NCI-H2081 treated with DMSO at 0.1 percent for 48 hours (cell line): Measurements from ENCODE around the gene SPTLC3.

Source experiments
- DNase-seq: peaks from one replicate; lab custom pipeline; 2025; lab: John Stamatoyannopoulos, UW

Gene SPTLC3

GRCh38 chr20:13031751-13032150, 23.0 kb downstream of the SPTLC3 start:
- no peak for DNase-seq

- no peak for DNase-seq
Observed at GRCh38 chr20:13034115-13034514, 25.3 kb downstream of the SPTLC3 start.

DNA sequence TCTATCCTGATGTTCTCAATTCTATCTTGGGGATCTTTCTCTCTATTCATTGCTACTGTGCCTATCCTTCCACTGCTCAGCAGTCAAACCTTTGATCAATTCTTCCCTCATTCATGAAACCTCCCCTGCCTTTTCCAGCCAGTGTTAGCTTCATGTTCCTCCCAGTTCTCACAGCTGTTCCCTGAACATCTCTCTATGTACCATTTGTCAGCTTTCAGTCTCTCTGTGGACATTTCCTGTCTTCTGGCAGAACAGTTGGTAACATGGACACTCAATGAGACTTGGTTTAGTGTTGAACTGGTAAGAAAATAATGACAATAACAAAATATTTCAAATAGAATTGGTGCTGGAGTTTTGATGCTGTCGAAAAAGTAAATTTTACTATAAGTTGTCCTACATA, 26.2 kb downstream of the SPTLC3 start:
- no peak for DNase-seq

DNA sequence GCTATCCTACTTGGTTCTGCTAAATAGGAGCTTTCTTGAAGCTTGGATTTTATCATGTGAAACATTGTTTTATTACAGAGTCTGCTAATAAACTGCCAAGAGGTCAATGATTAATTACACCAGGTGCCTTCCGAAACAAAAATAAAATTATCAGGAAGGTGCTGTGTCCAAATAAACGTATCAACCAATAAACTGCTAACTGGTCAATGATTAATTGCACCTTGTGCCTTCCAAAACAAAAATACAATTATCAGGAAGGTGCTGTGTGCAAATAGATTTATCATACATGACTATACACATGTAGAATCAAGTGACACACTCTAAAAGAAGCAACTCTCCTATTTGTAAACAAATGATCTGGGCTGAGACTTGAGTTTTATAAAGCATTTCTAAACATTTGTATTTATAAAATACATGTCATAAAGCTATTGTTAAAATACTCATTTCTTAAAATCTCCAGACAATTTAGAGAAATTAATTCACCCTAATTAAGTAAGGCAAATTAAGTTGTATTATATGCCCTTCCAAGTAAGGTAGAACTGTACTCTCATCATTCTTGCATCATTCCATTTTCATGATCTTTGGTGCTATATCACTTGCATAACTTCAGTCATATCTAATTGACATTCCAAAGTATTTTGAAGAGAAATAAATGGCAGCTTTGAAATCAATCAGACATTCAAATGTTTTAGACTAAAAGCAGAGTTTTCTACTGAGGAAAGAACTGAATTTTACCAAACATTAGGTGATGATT, 26.8 kb downstream of the SPTLC3 start:
- DNase-seq, result no peak

- DNase-seq, result no peak
Observed at GRCh38 chr20:13037727-13038126, 29.0 kb downstream of the SPTLC3 start.

- DNase-seq, result no peak
Observed at GRCh38 chr20:13041574-13042457, 33.0 kb downstream of the SPTLC3 start.

DNA sequence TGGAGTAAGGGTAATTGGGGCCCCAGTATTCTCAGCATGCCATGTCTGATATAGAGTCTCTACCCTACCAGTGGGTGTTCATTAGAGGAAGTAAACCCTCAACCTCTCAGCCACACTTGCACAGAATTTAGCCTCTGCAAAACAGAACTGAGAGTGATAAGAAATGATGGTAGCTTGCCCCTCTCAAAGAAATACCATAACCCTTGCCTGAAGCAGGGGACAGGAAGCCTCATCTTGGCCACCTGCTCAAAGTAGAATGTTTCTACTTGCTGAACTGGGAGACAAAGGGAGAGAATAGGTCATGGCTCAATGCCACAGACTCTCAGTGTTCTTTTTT, 33.7 kb downstream of the SPTLC3 start:
- no peak for DNase-seq

DNA sequence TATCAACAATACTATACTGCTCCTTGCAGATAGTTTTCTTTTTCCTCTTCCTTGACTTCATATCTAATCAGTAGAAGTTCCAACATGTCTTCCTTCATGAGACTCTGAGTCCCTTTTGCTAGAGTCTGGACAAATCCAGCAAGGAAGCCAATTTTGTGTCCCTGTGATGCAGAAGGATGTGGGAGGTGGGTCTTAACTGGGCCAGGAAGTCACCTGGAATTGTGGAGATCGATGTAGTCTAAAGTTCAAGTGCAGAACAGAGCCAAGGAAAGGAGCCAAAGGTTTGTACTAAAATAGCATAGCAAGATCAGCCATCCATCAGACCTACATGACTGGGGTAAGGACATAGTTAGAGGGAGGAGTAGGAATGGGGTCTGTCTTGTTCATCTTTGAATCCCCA, 37.6 kb downstream of the SPTLC3 start:
- no peak for DNase-seq

DNA sequence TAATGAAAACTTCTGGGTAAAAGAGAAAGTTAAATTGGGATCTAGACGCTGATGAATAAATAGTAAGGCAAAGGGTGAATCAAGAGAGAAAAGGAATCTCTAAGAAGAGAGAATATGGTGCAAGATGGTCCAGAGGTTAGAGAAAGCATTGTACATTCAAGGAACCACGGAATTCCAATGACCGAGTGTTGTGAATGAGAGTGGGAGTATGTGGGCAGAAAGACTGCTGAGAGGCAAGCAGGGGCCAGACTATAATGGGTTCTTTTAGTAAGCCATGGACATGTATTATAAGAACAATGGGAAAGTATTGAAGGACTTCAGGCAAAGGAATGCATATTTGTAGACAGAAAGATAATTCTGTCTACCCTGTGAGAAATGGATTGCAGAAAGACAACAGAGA, 45.2 kb downstream of the SPTLC3 start:
- DNase-seq, result no peak

DNA sequence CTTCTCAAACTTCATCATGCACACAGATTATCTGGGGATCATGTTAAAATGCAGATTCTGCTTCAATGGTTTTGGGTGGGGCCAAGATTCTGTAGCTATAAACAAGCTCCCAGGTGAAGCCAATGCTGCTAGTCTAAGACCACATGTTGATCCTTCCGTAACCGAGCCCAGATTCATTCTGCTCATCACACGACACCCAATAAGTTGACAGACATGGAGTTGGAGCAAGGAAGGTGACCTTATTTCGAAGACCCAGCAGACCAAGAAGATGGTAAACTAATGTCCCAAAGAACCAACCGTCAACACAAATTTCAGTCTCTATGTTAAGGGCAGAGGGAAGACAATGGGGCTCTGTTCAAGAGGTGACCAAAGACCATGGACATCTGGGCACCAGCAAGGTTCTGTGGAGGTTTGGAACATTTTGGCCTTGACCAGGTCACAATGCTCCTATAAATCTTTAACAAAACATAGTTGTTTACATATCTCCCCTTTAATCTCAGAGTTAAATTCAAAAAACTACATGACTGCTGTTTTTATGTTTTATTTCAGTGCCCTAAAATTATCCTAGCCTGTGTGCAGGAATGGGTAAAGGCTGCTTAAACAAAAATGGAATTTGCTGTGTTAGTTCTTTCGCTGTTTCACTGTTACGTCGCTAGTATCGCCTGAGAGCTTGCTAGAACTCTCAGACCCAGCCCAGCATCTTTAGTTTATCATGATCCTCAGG, 50.1 kb downstream of the SPTLC3 start:
- no peak for DNase-seq

GRCh38 chr20:13059398-13060136, 50.8 kb downstream of the SPTLC3 start:
- no peak for DNase-seq

GRCh38 chr20:13060327-13060726, 51.6 kb downstream of the SPTLC3 start:
- no peak for DNase-seq

DNA sequence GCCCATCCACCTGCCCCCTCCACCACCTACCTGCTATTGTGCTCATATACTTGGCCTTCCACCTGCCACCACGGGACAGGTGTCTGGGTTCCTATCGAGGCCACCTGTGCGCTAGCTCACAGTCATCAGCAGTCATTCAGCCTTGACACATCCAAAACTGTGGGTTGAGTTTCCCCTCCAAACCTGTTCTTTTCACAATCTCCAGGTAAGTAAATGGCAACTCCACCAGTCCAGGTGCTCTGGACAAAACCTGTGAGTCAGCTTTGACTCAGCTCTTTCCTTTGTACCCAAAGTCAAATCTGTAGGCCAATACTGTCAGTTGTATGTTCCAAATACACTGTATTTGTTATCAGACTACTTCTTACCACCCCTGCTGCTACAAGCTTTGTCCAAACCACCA, 52.6 kb downstream of the SPTLC3 start:
- no peak for DNase-seq

DNA sequence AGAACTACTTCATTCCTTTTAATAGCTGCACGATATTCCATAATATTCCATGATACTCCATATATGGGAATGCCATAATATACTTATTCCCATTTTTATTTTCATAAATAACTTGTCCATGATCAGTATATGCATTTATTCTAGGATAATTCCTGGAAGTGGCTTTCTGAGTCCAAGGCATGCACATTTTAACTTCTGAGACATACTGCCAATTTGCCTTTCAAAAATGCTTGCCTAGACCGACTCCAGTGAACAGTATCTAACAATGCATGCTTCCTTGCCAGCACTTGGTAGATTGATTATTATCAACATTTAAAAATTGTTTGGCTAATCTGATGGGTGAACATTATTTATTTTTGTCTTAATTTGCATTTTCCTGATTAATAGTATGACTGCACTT, 54.0 kb downstream of the SPTLC3 start:
- DNase-seq, result no peak

- no peak for DNase-seq
Observed at GRCh38 chr20:13068336-13068735, 59.6 kb downstream of the SPTLC3 start.

DNA sequence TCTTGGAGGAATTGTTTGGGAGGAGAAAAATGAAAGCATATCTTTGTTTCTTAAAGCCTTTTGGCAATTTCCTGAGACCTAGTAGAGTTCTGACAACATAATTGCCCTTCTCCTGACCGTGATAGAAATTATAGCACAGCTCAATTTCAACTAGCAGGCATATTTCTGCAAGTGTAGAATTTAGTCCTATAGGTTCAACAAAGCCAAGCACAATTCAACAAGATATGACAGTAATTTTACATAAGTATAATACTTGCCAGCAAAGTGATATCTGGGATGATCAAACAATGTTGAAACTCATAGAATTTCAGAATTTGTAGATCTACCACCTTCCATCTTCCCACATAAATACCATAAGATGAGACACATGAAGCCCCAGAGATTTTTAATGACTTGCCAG, 73.1 kb downstream of the SPTLC3 start:
- DNase-seq, result no peak

DNA sequence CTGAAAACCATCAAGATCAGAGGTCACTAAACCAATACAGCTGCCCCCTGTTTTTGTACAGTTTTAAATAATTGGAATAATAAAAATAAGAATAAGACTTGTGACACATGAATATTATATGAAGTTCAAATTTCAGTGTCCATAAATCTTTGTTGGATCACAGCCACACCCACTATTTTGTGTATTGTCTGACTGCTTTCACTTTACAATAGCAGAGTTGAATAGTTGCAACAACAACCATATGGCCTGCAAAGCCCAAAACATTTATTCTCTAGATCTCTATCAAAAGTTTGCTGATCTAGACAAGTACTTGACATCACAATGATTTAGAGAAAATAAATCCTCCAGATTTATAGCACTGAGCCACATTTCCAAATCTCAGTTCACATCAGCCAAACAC, 73.6 kb downstream of the SPTLC3 start:
- DNase-seq, result no peak

DNA sequence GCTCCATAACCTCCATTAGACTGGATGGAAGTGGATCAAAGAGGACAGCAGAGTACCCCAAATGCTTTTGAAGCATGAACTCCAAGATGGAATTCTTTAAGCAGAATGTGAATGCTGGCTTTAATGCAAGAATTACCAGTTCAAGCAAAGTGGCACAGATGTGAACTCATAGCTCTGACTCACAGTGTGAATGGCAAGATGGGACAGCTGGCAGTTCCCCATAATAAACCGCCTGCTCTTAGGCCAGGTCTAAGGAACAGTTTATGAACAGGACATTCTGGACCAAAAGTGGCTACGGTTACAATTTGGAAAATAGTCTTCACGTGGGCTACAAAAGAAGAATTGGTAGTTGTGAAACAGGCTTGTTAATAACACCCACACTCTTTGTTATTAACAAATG, 76.5 kb downstream of the SPTLC3 start:
- no peak for DNase-seq

DNA sequence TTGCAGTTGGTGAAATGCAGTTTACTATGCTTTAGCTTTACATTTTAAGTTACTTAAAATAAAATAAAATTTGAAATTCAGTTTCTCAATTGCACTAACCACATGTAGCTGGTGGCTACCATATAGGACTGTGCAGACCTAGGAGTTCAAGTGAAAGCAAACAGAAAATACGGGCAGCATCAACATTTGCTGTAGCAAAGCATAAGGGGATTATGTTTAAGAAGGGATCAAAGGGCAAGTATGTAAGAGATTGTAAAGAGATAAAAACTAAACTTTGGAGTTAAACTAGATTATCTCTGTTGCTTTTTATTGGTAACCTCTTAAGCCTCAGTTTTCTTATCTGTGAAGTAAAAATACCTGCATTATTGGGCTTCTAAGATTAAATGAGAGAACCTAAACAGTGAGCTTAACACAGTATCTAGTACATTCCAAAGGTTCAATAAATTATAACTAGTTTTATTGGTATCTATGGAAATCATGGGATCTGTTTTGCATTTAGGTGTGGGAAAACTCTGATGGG, 81.2 kb downstream of the SPTLC3 start:
- DNase-seq, result no peak

DNA sequence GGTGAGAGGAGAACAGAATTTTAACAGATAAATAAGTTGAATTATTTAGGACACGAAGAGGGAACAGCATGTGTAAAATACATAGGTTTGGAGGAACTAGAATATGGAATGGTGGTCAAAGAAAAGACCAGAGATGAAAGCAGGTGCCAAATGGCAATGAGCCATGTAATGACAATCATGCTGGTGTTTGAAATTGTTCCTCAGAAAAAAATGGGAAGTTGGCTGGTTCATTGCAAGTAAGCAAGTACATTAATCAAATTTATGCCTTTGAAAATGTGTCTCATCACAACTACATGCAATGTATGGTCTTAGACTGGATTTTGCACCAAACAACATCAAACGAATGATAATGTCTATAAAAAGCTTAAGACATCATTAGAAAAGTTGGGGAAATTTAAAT, 83.3 kb downstream of the SPTLC3 start:
- DNase-seq, result no peak

GRCh38 chr20:13094976-13095375, 86.2 kb downstream of the SPTLC3 start:
- no peak for DNase-seq
